HG03175 (cell line): ENCODE measurements around the gene ZNF710.
A peak's percentile ranks its signal among the peaks of the same experiment; 100 is the strongest.

Experiments
- ATAC-seq: cut with Tn5 transposase; IDR thresholded peaks from one replicate; pipeline ENCODE4 v1.9.1; 2021; ENCODE audit warnings: mild to moderate bottlenecking, moderate library complexity; ENCODE audit not compliant: unreplicated experiment

ZNF710 gene

DNA sequence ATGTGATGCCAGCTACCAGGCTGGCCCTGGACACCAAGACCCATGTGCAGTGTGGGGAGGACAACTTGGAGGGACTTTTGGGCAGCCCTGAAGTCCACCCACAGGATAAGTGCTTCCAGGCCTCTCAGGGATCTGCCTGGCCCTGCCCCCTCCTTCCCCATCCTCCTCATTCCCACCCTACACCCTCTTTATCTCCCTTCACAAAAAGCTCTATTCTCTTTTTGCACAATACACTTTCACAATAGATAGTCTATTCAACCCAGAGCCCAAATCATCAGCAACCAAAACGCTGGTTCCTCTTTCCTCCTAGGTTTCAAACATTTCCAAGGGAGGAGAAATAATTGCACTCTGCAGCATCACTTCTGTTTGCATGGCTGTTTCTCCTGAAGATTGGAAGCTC is 7.8 kb upstream of the ZNF710 start:
- no peak for ATAC-seq

DNA sequence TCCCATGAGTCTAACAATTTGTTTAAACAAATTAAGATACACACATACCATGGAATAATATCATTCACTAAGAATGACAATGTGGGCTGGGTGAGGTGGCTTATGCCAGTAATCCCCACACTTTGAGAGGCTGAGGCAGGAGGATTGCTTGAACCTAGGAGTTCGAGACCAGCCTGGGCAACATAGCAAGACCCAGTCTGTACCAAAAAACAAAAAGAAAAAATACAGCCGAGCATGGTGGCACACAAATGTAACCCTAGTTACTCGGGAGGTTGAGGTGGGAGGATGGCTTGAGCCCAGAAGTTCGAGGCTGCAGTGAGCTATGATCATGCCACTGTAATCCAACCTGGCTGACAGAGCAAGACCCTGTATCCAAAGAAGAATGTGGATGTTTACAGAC is 4.0 kb upstream of the ZNF710 start:
- ATAC-seq = no peak

DNA sequence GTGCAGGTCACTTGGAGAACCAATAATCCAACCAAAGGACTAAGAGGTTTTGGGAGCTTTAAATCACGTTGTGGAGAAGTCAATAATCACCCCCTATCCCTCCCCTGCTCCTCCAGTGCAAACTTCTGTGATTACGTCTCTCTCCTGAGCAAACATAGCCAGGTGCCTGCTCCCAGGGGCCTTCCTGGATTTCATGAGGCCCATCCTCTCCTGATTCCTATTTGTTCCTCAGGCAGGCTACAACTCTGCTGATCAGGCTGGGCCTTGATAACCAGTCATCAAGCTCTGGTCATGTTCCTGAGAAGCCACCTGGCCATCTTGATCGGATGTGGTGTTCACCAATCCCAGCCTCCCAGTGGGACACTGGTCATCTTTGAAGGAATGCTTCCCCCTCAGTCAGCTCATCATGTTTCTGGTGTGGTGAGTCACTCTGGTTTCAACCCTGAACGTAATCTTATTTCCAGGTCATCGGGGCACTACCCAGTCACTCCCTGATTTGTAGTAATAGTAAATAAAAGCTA is 2.9 kb upstream of the ZNF710 start:
- ATAC-seq = no peak

DNA sequence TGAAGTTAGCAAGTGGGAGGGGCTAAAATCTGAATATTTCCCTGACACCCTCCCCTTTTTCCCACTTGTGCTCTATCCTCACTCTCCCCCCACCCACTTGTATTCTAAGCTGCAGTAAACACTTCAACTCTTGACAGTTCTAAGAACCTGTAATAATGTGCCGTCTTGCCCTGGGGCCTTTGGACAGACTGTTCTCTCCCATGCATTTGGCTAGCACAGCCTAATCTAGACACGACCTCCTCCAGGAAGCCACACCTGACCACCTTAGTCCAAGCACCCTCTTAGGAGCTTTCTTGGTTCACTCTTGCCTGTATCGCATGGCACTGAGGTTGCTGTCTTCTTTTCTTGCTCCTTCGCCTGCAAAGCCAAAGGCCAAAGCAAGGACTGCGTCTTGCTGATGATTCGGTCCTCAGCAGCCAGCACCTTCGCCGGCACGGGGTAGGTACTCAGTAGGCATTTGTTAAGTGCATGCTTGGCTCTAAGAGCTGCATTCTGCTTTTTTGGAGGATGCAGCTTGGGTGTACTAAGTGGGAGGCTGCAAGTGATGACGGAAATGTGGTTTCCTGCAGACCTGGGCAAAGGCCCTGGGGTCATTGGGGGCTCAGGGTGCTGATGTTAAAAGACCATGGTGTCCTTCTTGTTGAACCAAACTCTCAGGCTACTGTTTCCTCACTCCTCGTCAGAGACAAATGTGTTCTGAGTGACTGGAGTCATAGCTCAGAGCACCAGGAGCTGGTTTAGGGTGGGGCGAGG is 2.0 kb upstream of the ZNF710 start:
- no peak for ATAC-seq

DNA sequence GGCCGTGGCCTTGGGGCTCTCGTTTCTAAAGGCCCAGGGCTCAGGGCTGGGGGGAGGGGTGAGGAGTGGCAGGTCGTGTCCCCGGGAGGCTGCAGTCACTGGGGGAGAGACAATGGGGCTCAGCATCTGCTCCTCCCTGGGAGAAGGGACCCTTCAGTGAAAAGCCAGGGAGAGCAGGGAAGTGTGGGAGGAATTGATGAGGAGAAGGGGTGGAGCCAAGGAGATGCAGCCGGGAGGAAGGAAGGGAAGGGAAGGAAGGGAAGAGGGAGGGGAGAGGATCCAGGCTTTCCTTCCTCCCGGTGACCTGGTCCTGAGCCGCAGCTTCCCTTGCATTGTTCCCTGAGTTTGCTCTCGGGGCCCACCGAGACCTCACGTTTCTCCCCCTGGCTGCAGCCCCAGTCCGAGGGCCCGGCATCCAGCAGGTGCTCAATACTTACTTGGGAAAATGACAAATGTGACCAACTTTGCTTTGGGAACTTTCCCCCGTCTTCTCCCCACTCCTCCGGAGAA is 1.4 kb upstream of the ZNF710 start:
- ATAC-seq = no peak

DNA sequence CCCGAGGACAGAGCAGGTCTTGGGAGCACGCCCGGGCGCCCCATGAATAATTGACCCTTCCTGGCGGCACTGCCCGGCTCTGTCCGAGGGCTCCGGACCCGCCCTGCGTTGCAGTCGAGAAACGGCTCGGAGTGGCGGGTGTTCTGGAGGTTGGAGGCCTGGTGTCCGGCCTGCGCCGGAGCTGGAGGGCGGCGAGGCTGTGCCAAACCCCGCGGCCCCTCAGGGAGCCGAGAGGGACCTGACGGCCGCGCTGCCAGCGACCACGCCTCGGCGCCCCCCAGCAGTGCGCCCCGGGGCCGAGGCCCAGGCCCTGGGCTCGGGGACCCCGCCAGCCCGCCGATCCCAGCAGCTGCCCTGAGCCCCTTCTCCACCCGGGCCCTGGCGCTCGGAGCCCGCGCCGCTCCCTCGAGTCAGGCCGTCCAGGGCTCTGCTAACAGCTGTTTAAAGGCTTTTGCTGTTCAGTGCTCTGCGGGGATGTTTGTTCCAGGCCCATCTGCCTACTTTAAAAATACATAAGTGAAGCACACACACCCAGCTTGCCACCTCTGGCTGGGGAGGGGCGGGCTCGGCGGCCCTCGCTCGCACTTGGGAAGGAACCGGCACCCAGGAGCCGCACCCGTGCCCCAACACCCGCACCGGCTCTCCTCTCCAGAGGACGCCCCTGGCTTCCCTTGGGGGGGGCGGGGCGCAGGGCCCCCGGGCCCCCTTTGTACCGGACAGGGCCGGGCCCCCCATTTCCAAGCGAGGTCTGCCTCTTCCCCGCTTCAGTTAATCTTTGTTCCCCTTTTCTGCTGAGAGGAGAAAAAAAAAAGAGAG is 730 bp upstream of the ZNF710 start:
- ATAC-seq = no peak

DNA sequence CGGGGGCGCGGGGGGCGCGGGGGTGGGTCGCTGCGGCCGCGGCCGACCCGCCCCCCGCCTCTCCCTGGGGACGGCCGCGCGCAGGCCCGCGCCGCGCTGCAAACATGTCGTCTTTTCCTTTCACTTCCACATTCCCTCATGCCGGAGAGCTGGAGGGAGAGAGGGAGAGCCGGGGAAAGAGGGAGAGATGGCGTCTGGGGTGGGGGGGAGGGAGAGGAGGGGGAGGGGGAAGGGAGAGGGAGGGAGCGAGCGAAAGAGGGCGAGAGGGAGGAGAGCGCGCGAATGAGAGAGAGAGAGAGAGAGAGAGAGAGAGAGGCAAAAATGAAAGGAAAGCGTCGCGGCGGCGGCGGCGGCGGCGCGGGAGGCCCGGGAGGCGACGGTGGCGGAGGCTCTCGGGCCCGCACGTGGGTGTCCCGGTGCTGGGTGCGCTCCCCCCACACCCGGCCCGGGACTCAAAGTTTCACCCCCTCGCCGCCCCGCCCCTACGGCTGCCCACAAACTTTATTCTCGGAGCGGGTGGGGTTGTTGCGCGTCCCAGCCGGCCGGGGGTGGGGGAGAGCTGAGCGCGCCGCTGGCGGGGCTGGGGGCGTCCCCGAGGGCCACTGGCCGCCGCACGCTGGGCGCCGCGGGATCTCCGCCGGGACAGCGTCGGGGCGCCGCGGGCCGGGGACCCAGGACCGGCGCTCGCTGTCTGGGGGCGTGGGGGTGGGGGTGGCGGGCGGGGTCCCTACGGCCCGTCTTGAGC is 731 bp downstream of the ZNF710 start:
- peak; percentile 40 for ATAC-seq

DNA sequence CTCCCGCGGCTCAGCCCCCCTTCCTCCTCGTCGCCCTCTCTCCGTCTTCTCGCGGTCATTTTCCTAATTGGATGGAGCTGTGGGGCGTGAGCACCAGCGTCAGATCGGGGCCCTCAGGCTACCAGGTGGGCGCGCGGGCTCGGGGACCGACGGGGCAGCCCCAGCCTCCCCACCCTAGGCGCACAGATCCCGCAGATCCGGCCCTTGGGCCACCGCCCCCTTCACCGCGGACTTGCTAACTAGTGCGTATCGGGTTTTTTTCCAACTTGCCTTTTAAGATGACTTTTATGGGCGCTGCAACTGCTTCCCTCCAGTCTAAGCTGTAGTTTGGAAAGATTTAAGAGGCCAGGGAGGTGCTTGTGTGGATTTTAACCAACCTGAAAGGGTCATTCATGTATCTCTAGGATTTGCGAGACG is 1.3 kb downstream of the ZNF710 start:
- peak; percentile 34 for ATAC-seq

DNA sequence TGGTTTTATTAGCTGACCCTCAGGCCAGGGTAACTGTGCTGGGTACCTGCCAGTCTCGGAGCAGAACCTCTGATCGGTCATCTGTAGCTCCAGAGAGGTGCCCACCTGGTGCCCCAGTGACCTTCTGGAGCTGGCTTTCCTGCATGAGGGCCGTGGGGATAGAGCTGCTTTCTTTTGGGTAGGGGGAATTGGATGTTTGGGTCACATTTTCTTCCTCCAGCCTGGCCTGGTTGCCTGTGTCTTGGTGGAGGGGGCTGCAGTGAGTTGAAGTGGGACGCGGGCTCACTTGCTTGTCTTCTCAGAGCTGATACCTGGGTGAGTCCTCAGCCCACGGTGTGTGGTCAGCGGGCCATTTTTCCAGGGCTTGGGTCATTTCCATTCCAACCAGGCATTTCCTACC is 2.6 kb downstream of the ZNF710 start:
- ATAC-seq = no peak

DNA sequence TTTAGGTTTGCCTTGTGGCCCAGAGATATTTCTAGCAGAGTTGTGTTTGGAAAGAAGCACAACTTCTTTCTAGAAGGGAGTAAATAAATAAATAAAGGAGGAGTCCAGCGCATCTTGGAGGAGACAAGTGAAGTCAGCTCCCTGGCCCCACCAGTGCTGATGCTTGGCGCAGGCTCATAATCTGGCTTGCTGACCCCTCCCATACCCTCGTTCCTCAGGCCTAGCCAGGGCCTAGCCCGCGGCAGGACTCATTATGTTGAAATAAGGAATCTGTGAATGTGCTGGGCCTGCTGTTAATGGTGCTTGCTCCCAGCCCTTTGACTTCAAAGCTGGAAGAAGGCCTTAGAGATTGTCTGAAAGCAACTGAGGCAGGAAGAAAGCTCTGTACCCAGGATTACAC is 3.1 kb downstream of the ZNF710 start:
- ATAC-seq = no peak

DNA sequence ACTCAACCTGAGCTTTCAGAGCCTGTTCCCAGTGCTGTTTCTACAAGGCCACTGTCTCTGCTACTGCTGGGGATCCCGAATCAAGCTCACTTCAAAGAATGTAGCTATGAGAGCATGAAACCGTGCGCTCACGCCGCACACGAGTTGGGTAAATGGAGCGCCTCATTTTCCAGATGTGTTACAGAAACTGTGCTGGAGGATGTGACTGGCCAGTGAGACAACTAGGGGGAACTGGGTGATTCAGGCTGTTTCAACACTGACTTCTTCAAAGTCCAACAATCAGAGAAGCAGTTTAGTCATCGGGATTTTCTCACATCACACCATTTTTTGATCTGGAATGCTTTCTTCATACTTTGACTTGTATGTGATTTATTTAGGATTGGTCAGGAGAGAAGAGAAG is 3.5 kb downstream of the ZNF710 start:
- ATAC-seq = no peak

DNA sequence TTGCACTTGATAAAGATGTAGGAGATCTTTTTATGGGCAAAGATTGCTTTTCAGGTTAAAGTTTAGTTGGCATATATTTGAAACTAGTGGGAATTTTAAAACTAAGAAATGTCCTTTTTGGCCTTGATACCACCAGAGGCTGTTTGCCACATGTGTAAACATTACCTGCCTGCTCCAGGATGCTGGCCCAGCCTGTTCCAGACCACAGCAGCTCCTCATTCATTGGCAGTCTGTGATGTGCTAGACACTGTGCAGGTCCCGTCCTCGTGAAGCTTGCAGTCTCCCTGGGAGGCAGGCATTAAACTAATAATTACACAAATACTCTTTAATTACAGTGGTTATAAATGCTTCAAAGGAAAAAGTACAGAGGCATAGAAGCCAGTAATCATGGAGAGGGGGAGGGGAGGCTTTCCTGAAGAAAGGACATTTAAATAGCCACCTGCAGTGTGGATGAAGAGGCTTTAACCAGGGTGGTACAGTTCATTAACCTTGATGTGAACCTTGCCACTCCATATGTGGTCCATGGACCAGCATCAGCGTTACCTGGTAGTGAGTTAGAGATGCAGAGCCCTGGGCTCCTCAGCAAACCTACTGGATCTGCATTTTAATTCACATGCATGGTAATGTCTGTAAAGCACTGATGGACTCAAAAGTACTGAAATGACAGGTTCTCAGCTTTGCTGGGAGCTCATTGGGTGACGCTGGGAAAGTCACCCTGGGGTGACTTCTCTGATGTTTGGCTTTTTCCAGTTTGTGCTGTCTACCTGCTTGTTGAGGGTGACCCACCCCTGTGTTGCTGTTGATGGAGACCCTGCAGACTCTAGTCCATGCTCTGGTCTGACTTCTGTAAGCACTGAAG is 5.3 kb downstream of the ZNF710 start:
- ATAC-seq = no peak

DNA sequence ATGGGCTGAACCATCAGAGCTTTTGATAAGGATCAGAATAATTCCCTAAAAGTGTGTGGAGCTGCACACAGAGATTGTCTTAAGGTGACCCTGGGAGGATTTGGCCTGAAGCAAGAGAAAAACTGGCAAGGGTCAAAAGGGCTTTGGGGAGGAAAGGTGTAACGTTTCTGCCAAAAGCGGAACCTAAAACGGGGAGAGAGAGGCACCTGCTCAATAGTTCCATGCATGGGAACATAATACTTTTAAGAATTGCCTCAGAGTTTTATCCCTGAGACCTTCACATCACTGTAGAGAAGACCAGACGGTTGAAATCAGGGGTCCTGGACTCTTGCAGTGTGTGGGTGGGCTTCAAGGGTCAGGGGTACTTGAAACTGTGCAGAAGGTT is 5.9 kb downstream of the ZNF710 start:
- ATAC-seq = no peak

DNA sequence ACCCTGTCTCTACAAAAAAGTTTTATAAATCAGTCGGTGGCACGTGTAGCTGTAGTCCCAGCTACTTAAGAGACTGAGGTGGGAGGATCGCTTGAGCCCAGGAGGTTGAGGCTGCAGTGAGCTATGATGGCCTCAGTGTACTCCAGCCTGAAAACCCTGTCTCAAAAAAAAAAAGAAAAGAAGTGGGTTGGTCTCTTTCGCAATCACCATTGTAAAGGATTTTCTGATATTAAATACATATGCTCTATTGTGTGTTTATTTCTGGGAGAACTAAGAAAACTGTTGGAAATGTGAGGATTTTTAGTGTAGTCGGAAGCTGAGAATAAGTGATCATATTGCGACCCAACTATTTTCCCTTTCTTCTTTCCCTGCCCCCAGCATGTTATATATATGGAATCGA is 7.5 kb downstream of the ZNF710 start:
- no peak for ATAC-seq

DNA sequence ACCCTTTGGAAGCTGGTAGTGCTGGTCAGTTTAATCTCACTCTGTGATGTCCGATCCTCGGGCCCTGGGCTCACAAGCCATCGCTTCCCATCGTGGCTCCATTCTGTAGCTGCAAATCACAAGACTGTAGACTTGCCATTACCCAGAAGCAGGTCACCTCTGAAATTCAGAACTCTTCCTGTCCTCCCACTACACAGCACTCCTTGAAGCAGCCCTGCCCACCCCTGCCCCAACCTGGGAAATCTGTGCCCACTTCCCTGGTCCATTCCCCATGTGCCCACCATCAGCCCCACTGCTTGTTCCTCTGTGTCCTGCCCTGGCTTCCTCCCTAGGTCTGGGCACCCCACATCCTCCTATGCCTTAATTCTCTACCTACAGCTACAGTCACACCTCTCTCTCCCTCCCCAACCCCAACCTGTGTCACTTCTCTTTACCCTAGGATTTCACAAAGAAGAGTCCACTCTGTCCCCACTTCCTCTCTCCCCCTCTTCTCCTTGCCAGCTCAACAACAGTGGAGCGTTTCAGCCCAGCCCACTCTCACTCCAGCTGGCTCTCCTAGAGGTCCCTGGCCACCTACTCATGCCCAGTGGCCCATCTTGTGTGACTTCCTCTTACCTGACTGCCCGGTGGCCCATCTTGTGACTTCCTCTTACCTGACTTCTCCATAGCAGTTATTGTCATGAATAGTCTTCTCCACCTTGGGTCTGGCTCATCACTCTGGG is 8.3 kb downstream of the ZNF710 start:
- ATAC-seq = no peak

DNA sequence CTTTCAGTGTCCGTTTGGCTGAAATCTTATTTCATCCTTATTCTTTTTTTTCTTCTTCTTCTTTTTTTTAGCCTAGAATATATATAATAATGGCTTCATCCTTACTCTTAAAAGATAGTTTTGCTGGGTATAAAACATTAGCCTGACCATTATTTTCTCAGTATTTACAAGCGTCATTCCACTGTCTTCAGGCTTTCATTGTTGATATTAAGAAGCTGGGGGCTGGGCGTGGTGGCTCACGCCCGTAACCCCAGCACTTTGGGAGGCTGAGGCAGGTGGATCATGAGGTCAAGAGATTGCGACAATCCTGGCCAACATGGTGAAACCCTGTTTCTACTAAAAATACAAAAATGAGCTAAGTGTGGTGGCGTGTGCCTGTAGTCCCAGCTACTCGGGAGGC is 10.6 kb downstream of the ZNF710 start:
- no peak for ATAC-seq

DNA sequence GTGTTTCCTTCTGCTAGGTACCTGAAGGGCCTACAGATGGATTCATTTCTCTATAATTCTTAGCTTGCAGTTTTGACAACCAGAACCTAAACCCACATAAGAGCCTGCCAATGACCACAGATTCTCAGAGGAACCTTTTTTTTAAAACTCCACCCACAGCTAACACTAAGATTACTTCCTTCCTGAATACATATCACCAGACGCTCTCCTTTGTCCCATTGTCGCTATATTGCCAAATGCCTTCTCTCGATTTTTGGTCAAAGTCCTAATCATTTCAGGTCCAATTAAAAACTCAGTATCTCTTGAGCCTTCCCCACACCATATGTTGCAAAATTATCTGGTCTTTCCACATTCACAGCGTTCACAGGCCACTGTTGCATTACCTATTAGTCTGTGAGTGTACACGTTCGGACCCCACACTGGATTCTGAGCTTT is 12.4 kb downstream of the ZNF710 start:
- ATAC-seq = no peak

DNA sequence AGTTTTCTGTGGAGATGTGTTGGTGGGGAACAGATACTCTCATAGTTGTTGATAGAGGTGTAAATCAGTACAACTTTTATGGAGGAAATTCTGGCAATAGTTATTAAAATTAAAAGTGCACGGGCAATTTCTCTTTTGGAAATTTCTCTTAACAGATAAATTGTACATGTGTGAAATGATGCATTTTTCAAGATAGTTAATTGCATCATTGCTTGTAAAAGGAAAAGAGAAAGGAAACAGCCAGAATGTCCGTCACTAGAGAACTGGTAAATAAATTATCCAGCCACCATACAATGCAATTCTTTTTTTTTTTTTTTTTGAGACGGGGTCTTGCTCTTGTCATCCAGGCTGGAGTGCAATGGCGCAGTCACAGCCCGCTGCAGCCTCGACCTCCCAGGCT is 14.2 kb downstream of the ZNF710 start:
- no peak for ATAC-seq

DNA sequence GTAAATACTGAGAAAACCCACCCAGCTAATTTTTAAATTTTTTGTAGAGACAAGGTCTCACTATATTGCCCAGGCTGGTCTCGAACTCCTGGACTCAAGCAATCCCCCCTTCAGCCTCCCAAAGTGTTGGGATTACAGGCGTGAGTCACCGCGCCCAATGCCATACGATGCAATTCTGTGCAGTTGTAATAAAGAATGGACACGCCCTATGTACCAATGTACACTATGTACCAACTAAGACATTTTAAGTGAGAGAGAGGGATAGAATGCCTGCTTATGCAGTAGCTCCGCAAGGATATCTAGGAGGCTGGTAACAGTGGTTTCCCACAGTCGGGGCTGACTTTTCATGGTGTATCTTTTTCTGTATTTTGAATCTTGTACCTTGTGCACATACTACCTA is 14.6 kb downstream of the ZNF710 start:
- no peak for ATAC-seq

DNA sequence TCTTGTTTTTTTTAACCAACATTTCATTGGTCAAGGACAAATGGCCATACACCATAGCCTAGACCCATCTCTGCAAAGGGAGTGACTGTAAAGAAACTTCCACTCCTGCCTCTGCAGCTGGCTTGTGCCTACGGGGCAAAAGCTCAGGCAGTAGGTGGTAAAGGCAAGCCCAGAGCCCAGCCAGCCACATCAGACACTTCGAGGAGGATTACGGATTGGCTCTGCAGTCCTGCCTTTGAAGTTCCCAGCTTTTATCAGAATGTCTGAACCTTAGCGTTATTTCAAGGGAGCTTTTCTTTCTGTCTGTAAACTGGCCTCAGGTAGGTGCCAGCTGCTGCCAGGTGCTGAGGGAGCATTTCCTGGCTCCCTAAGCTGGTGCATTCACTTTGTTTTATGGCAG is 15.6 kb downstream of the ZNF710 start:
- ATAC-seq = no peak
